H1 (cell line): ENCODE data around the gene PLSCR5. TPM values are rescaled to one million over a fixed set of nuclear protein-coding genes. Genes with fewer than 3 reads are reported as not detected.

Source experiments
- JUND ChIP-seq: IDR thresholded peaks from 2 replicates; pipeline ENCODE4 v1.6.1; 2011; ENCODE audit warnings: mild to moderate bottlenecking, improper control_type of control experiment, low read length
- NRF1 ChIP-seq: IDR thresholded peaks from 2 replicates; pipeline ENCODE4 v1.6.1; 2011; ENCODE audit warnings: mild to moderate bottlenecking, low read depth, low read length, improper control_type of control experiment
- polyA plus RNA-seq, 7 experiments: library from polyadenylated mRNA; depleted of rRNA in 3 of 7; stranded (reverse) in 5 of 7; unstranded in 2 of 7; fragments of >200 nt in 5 of 7; fragments of 200-250 nt in 2 of 7; gene quantifications; 1 replicate in 5 of 7; 2 replicates in 1 of 7; 4 replicates in 1 of 7; pipeline versions ENCODE4 v1.2.1 to v1.2.3, GENCODE V29; 2011 to 2013; ENCODE audit warnings: missing spikeins in 2 of 7, mixed read lengths in 2 of 7
- total RNA-seq: library from RNA; stranded (reverse); fragmentation: NEBNext Ultra II Directional; extraction: Animal tissue kit (Norgen Biotek cat#: 25700); gene quantifications from 2 replicates; pipeline ENCODE4 v1.2.1, GENCODE V29; 2021
- TF ChIP-seq, protein P1 (sequence below): IDR thresholded peaks from 2 replicates; pipeline ENCODE4 v1.6.1; 2012; ENCODE audit warnings: low read length, inconsistent platforms

The PLSCR5 gene
- total and polyA plus RNA-seq, 2 of the 8 experiments (the other 6 are each of a cell fraction or from before 2014, with no cell fraction given): not detected

DNA sequence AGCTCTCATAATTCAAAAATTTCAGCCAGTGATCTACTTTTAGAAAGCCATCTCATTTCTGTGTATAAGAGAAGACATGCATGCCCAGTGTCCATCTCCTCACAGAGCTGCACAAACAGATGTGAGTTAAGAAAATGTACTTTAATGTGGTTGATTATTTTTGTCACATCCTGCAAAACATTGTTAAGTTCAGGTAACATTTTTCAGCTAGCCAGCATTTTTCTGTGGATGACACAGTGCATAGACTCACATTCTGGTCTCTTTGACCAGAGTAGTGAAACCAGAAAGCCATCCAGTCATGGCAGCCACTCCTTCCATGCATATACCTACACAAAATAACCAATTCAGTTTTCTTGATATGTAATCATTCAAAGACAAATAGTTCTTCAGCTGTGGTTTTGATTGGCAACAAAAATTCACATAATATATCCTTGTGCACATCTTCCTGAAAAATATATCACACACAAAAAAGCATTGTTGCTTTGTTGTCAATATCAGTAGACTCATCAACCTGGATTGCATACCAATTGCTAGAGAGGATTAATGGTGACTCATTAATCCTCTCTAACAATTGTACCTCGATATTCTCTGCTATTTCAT, 58.7 kb downstream of the PLSCR5 start (continued):
- TF ChIP-seq, protein P1, sequence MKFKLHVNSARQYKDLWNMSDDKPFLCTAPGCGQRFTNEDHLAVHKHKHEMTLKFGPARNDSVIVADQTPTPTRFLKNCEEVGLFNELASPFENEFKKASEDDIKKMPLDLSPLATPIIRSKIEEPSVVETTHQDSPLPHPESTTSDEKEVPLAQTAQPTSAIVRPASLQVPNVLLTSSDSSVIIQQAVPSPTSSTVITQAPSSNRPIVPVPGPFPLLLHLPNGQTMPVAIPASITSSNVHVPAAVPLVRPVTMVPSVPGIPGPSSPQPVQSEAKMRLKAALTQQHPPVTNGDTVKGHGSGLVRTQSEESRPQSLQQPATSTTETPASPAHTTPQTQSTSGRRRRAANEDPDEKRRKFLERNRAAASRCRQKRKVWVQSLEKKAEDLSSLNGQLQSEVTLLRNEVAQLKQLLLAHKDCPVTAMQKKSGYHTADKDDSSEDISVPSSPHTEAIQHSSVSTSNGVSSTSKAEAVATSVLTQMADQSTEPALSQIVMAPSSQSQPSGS: no peak
- TF ChIP-seq JUND (no peak), NRF1 (no peak)
